OCI-LY7 (cell line): ENCODE measurements around the gene ARHGAP19. TPM values are rescaled to one million over a fixed set of nuclear protein-coding genes. Genes with fewer than 3 reads are reported as not detected.

Experiments
- BruUV-seq: library from RNA; stranded (reverse); fragments of 400-500 nt; replicated peaks from 2 replicates; lab custom pipeline; 2021; lab: Mats Ljungman, UMichigan
- CTCF ChIA-PET: fragments of 300-600 bp; sonication (Branson Sonifier 250); formaldehyde crosslinking; loops from one replicate; lab custom pipeline; 2022; ENCODE audit warnings: antibody characterized with exemption; ENCODE audit not compliant: unreplicated experiment; lab: Charles Lee
- POLR2A ChIA-PET: fragments of 300-600 bp; sonication (Branson Sonifier 250); formaldehyde crosslinking; loops from one replicate; lab custom pipeline; 2022; ENCODE audit warnings: antibody characterized with exemption; lab: Charles Lee
- DNase-seq: peaks from one replicate; pipeline ENCODE4 v3.0.0-alpha.2; 2015; ENCODE audit warnings: low spot score
- H2AFZ ChIP-seq: fragments of 200-600 bp; sonication (generic), shearing (Covaris generic); 2 replicates; pipeline ENCODE4 v1.6.1; 2014; ENCODE audit warnings: mild to moderate bottlenecking, antibody characterized with exemption, low read length, moderate library complexity
- H3K27ac ChIP-seq: fragments of 200-600 bp; sonication (generic); 2 replicates; pipeline ENCODE4 v1.5.1; 2014; ENCODE audit warnings: mixed run types, low read depth, mild to moderate bottlenecking, moderate library complexity, low read length, inconsistent platforms; ENCODE audit not compliant: poor library complexity, severe bottlenecking
- H3K36me3 ChIP-seq: fragments of 200-600 bp; sonication (generic); 2 replicates; pipeline ENCODE4 v1.6.1; 2014; ENCODE audit warnings: mild to moderate bottlenecking, antibody characterized with exemption, low read length, moderate library complexity, mixed read lengths; ENCODE audit not compliant: insufficient read depth
- H3K4me1 ChIP-seq: fragments of 200-600 bp; sonication (generic); 2 replicates; pipeline ENCODE4 v1.5.1; 2014; ENCODE audit warnings: mild to moderate bottlenecking, low read length; ENCODE audit not compliant: insufficient read depth, poor library complexity, severe bottlenecking
- H3K4me2 ChIP-seq: fragments of 200-600 bp; sonication (generic); 2 replicates; pipeline ENCODE4 v1.6.1; 2014; ENCODE audit warnings: mild to moderate bottlenecking, low read length
- H3K4me3 ChIP-seq: fragments of 200-600 bp; sonication (generic); 2 replicates; pipeline ENCODE4 v1.5.1; 2014; ENCODE audit warnings: mild to moderate bottlenecking, low read depth, low read length; ENCODE audit not compliant: poor library complexity, severe bottlenecking
- H3K79me2 ChIP-seq: fragments of 200-600 bp; sonication (generic); 2 replicates; pipeline ENCODE4 v1.6.1; 2016; ENCODE audit warnings: low read depth, mild to moderate bottlenecking, low read length, moderate library complexity, mixed read lengths; ENCODE audit not compliant: insufficient read depth
- H3K9me2 ChIP-seq: fragments of 200-600 bp; sonication (generic); 2 replicates; pipeline ENCODE4 v1.6.1; 2016; ENCODE audit warnings: mild to moderate bottlenecking, low read length, mixed read lengths; ENCODE audit not compliant: insufficient read depth
- H3K9me3 ChIP-seq: fragments of 200-600 bp; sonication (generic); 2 replicates; pipeline ENCODE4 v1.6.1; 2014; ENCODE audit warnings: mild to moderate bottlenecking, mixed run types, low read length, mixed read lengths
- H4K20me1 ChIP-seq: fragments of 200-600 bp; sonication (generic); 2 replicates; pipeline ENCODE4 v1.6.1; 2014; ENCODE audit warnings: mild to moderate bottlenecking, antibody characterized with exemption, low read length, moderate library complexity, mixed read lengths; ENCODE audit not compliant: insufficient read depth
- EZH2phosphoT487 ChIP-seq: fragments of 200-600 bp; sonication (generic); IDR thresholded peaks from 2 replicates; pipeline ENCODE4 v1.6.1; 2018; ENCODE audit warnings: low read depth, borderline replicate concordance, mild to moderate bottlenecking, mixed run types, antibody characterized with exemption, low read length, moderate library complexity, mixed read lengths
- intact Hi-C: fragments of 100-400 bp; cut with micrococcal nuclease; formaldehyde crosslinking; loops from one replicate; pipeline ENCODE4 v1.10.0; 2022; ENCODE audit not compliant: unreplicated experiment
- total RNA-seq, 2 experiments: library from RNA; depleted of rRNA in 1 of 2; stranded (reverse); fragments of >200 nt in 1 of 2; shearing (Covaris generic) in 1 of 2; gene quantifications; 2 replicates each; pipeline ENCODE4 v1.2.3, GENCODE V29; 2014 to 2022
- TF ChIP-seq, protein P1 (sequence below): fragments of 200-600 bp; sonication (generic); conservative IDR thresholded peaks from 2 replicates; pipeline ENCODE4 v1.5.1; 2014; ENCODE audit warnings: mild to moderate bottlenecking, antibody characterized with exemption, low read length, moderate library complexity, mixed read lengths

Gene ARHGAP19
- total RNA-seq, 2 experiments from 2014 or later, result 34.1 to 60.5 TPM

GRCh38 chr10:97228130-97228774 lies 64.2 kb downstream of the ARHGAP19 start:
- H3K4me2 ChIP-seq, result no peak overlapping the region
- H3K9me3 ChIP-seq, result no peaks in the 10 kb centered on the region
- no peaks in the 10 kb centered on the region for H4K20me1 ChIP-seq
- TF ChIP-seq EZH2phosphoT487, result no peak
- TF ChIP-seq, protein P1, sequence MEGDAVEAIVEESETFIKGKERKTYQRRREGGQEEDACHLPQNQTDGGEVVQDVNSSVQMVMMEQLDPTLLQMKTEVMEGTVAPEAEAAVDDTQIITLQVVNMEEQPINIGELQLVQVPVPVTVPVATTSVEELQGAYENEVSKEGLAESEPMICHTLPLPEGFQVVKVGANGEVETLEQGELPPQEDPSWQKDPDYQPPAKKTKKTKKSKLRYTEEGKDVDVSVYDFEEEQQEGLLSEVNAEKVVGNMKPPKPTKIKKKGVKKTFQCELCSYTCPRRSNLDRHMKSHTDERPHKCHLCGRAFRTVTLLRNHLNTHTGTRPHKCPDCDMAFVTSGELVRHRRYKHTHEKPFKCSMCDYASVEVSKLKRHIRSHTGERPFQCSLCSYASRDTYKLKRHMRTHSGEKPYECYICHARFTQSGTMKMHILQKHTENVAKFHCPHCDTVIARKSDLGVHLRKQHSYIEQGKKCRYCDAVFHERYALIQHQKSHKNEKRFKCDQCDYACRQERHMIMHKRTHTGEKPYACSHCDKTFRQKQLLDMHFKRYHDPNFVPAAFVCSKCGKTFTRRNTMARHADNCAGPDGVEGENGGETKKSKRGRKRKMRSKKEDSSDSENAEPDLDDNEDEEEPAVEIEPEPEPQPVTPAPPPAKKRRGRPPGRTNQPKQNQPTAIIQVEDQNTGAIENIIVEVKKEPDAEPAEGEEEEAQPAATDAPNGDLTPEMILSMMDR, result no peak
- DNase-seq, result no peak
- no peaks in the 10 kb centered on the region for H3K9me2 ChIP-seq
- no peaks in the 10 kb centered on the region for H3K79me2 ChIP-seq
- no peak overlapping the region for H3K4me3 ChIP-seq
- BruUV-seq, result no TSS peak
- H3K27ac ChIP-seq, result no peak overlapping the region
- H3K4me1 ChIP-seq, result no peaks in the 10 kb centered on the region
- intact Hi-C loops, result no loop called here
- POLR2A ChIA-PET, result no interaction called here
- H3K36me3 ChIP-seq, result peaks cover 86% of the 10 kb centered on the region
- CTCF ChIA-PET, result interaction anchor here (0.6 kb wide), 1 partner anchor 116 kb away, joined by 4 read pairs; no protein-coding TSS in a partner anchor
- no peak overlapping the region for H2AFZ ChIP-seq

DNA sequence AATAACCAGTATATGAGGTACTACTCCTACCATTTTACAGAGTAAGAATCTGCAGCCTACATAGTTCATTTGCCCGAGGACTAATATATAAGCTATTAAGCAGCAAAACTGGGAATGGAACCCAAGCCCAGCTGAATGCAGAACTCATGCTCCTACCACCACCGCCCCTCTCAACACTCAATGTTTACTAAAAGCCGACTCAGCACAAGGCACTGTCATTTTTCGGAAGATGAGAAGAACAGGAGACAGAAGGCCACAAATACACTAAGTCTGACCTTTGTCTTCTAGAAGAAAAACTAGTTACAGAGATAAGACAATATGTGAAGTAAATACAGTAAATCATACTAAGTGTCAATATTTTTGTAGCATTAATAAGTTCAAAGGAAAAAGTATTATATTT lies 66.0 kb downstream of the ARHGAP19 start:
- Histone ChIP-seq H3K4me2 (no peak overlapping the region), H3K4me3 (no peak overlapping the region), H3K36me3 (peaks cover 75% of the 10 kb centered on the region), H3K4me1 (no peaks in the 10 kb centered on the region), H3K9me2 (no peaks in the 10 kb centered on the region), H3K9me3 (no peaks in the 10 kb centered on the region), H3K27ac (no peak overlapping the region), H3K79me2 (no peaks in the 10 kb centered on the region), H4K20me1 (no peaks in the 10 kb centered on the region), H2AFZ (no peak overlapping the region)
- no peak for DNase-seq
- TF ChIP-seq, protein P1, result no peak
- no peak for TF ChIP-seq EZH2phosphoT487
- intact Hi-C loops, result no loop called here
- POLR2A ChIA-PET, result interaction anchor here (0.6 to 0.7 kb wide), 2 partner anchors 322 to 844 kb away, joined by 3 read pairs; no protein-coding TSS in a partner anchor
- BruUV-seq, result no TSS peak
- CTCF ChIA-PET, result no interaction called here
